GM12864 (cell line): ENCODE data around the gene NOXRED1.

Experiments
- DNase-seq: peaks from one replicate; pipeline ENCODE4 v3.0.0-alpha.2; 2011; ENCODE audit warnings: low read depth
- H3K4me3 ChIP-seq: 2 replicates; pipeline ENCODE4 v1.5.1; 2011; ENCODE audit warnings: mild to moderate bottlenecking, low read depth, low read length, control low read depth
- TF ChIP-seq, protein P1 (sequence below): IDR thresholded peaks from 2 replicates; pipeline ENCODE4 v1.5.1; 2011; ENCODE audit warnings: low read depth, mild to moderate bottlenecking, moderate library complexity, low read length, control low read depth, inconsistent platforms; ENCODE audit errors: missing control alignments

Gene NOXRED1

DNA sequence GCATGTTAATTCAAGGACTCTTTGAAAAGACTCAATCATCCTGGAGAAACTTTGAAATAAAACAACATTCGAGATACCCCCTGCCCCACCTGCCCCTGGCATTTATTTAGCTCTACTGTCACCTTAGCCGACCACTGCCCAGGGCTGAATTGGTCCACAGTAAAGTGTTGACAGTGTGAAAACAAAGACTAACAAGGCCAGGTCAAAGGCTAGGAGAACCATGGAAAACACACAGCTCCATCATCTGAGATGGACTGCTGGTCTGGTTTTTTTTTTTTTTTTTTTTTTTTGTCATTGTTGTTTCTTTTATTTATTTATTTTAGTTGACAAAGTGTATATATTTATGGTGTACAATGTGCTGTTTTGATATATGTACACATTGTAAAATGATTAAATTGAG, 76.8 kb downstream of the NOXRED1 start:
- DNase-seq: no peak
- no peak overlapping the region for H3K4me3 ChIP-seq
- TF ChIP-seq, protein P1, sequence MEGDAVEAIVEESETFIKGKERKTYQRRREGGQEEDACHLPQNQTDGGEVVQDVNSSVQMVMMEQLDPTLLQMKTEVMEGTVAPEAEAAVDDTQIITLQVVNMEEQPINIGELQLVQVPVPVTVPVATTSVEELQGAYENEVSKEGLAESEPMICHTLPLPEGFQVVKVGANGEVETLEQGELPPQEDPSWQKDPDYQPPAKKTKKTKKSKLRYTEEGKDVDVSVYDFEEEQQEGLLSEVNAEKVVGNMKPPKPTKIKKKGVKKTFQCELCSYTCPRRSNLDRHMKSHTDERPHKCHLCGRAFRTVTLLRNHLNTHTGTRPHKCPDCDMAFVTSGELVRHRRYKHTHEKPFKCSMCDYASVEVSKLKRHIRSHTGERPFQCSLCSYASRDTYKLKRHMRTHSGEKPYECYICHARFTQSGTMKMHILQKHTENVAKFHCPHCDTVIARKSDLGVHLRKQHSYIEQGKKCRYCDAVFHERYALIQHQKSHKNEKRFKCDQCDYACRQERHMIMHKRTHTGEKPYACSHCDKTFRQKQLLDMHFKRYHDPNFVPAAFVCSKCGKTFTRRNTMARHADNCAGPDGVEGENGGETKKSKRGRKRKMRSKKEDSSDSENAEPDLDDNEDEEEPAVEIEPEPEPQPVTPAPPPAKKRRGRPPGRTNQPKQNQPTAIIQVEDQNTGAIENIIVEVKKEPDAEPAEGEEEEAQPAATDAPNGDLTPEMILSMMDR: no peak

DNA sequence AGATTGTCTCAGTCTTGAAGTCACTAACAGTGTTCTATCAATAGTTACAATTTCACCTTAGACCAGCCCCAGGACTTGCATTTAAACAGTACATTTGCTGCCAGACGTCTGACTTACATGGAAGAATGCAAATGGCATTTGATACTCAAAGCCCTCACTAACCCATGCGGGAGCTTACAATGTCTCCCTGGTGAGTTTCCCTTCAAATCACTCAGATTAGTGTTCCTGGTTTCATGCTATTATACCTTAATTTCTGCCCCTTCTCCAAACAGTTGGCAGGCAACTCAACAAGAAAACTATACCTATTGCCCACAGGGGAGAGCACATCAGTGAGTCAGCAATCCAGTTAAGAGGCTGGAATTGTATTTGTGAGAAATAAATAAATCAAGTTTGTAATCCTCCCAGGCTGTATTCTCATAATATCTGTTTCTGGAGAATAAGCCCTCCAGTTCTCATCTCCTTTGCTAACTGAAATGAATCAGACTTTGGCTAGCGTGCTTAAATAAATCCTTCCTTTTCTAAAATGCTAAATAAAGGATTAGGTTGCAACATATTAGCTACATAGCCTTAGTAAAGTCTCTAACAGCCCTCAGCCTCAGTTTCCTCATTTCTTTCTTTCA, 78.8 kb downstream of the NOXRED1 start:
- TF ChIP-seq, protein P1: no peak
- no peak for DNase-seq
- H3K4me3 ChIP-seq: no peak overlapping the region
